OCI-M1 (cell line): Measurements from ENCODE around the gene FAM236C.
"Not testable (repeated sequence)": the region's sequence is repeated elsewhere in the genome, so short reads cannot be mapped to it uniquely, and the experiment has no call there.

Experiments used
- DNase-seq: peaks from one replicate; lab custom pipeline; 2025; lab: John Stamatoyannopoulos, UW

The FAM236C gene

DNA sequence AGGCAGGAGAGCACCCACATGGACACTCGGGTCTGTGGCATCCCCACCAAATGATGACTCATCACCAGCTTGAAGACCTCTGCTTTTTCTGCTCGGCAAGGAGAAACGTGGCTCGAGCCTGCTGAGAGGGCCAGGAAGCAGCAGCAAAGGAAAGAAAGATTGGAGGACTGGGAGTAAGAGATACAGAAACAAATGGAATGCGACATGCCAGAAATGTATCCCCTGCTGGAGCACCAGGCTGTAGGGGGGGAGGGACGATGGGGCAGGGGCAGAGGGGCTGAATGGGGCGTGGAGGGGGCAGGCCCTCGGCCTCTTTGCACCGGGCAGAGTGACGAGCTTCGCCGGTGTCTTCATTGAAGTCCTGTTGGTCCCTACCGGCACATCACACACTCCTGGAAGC, at the start of gene FAM236C:
TSS of gene FAM236C (plus strand) at position 301 of the 400 bp plus-strand sequence. CDS start 100 bp downstream, outside the sequence.
- DNase-seq = not testable (repeated sequence)

GRCh38 chrX:72882898-72883297, 29.5 kb upstream of the FAM236C start:
- not testable (repeated sequence) for DNase-seq

GRCh38 chrX:72889740-72890139, 22.7 kb upstream of the FAM236C start:
- DNase-seq = not testable (repeated sequence)

- not testable (repeated sequence) for DNase-seq
These were observed 3.7 kb downstream of the FAM236C start for GRCh38 chrX:72916096-72916495.

GRCh38 chrX:72932283-72932682, 19.9 kb downstream of the FAM236C start:
- not testable (repeated sequence) for DNase-seq

GRCh38 chrX:72936455-72936854, 24.0 kb downstream of the FAM236C start:
- DNase-seq = not testable (repeated sequence)

DNA sequence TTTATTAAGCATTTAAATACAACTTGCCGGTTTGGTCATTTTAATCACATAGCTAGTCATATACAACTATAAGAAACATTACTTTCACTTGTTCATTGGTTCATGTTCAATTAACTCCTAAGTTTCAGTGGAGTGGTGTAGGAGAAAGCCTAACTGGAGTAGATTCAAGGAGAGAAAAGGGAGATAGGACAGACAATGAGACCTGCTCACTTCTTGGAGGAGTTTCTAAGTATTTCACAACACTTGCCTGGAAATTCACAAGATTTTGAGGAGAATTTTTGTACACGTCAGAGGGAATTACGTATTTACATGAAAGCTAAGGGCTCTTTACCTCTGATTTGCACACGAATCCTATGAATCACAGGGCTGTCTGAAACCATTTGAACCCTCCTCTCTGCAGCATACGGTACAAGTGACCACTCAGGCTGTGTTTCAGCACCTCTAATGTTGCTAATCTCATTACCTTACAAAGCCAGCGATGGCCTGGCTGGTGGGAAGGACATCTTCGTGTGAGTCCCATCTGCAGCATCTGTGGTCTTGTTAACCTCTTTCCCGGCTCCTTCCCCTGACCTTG, 24.6 kb downstream of the FAM236C start:
- not testable (repeated sequence) for DNase-seq

- not testable (repeated sequence) for DNase-seq
These were observed 25.5 kb downstream of the FAM236C start, which contains the start of gene FAM236A for GRCh38 chrX:72937906-72938305. FAM236A (plus strand) TSS chrX:72938206; CDS start chrX:72938263, 57 bp downstream.

DNA sequence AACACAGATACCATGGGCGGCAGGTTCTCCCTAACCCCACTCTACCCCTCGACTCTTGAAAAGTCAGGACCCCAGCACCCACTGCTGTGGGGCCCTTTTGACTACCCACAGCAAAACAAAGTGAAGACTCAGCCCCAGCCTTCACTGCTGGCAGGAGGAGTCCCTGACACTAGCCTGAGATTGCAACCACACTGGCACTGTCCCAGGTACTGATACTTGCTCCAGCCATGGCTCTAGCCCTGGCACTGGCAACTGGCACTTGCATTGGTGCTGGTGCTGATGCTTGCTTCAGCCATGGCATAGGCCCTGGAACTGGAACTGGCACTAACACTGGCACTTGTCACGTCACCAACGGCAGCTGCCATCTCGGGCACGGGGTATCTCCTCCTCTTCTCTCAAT, 29.9 kb downstream of the FAM236C start:
- not testable (repeated sequence) for DNase-seq

GRCh38 chrX:72943035-72943818, 30.8 kb downstream of the FAM236C start:
- not testable (repeated sequence) for DNase-seq

GRCh38 chrX:72943819-72944169, 31.4 kb downstream of the FAM236C start, which contains the start of gene DMRTC1:
DMRTC1 (minus strand) TSS chrX:72943837; CDS start chrX:72875694, 68,143 bp downstream.
- DNase-seq = not testable (repeated sequence)

- DNase-seq = not testable (repeated sequence)
These were observed 47.6 kb downstream of the FAM236C start for GRCh38 chrX:72959971-72960370.
